Activated CD8-positive, alpha-beta memory T cell treated with anti-CD3 and anti-CD28 coated beads, Interleukin-2, amount 50 U/mL, for 24 hours (primary cell): ENCODE measurements around the gene TINAGL1.

Source experiments
- DNase-seq: peaks from one replicate; pipeline ENCODE4 v3.0.0-alpha.2; 2020; ENCODE audit errors: extremely low read depth

The TINAGL1 gene, protein sequence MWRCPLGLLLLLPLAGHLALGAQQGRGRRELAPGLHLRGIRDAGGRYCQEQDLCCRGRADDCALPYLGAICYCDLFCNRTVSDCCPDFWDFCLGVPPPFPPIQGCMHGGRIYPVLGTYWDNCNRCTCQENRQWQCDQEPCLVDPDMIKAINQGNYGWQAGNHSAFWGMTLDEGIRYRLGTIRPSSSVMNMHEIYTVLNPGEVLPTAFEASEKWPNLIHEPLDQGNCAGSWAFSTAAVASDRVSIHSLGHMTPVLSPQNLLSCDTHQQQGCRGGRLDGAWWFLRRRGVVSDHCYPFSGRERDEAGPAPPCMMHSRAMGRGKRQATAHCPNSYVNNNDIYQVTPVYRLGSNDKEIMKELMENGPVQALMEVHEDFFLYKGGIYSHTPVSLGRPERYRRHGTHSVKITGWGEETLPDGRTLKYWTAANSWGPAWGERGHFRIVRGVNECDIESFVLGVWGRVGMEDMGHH

DNA sequence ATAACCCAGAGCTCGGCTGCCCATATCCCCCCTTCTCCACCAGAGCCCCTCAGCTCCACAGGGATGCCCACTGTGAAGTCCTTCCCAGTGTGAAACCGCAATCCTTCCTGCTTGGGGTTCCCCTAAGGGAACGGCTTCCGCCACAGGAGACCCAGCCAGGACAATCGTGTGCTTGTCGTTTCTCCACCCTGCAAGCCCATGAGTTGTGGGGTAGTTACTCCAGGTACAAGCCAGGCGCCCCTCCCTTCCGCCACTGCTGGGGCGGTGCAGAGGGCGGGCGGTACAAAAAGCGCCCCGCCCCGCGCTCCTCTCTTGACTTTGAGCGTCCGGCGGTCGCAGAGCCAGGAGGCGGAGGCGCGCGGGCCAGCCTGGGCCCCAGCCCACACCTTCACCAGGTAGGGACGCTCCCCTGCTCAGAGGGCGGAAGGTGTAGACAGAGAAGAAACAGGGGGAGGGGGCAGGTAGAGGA lies at the start of gene TINAGL1:
Gene TINAGL1, plus strand, starts transcription at position 315 of the 469 bp plus-strand sequence. CDS start 634 bp downstream, outside the sequence.
- DNase-seq = no peak

DNA sequence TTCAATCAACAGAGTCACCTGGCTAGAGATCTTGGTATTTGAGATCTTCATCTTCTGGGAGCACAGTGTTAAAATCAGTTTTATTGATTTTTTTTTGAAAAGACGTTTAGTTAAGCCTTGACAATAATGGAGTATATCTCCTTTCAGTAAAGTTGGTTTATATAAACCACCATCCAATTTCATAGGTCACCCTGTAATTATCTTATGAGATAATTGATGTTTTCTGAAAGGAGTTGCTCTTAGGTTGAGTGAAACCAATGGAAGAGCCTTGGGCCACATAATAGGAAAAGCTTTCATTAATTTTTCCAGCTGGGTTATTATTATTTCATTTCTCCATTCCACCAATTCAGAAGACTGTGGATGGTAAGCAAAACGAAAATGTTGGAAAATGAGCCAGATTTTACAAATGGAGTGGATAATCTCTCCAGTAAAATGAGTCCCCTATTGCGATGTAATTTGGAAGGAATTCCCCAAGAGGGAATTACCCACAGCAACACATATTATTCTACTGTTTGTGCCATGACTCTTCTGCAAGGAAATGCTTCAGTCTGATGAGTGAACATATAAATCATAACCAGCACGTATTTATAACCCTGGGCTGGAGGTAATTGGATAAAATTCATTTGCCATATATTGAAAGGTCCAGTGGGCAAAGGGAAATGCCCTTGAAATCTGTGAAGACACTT lies 46.2 kb upstream of the TINAGL1 start:
- no peak for DNase-seq

DNA sequence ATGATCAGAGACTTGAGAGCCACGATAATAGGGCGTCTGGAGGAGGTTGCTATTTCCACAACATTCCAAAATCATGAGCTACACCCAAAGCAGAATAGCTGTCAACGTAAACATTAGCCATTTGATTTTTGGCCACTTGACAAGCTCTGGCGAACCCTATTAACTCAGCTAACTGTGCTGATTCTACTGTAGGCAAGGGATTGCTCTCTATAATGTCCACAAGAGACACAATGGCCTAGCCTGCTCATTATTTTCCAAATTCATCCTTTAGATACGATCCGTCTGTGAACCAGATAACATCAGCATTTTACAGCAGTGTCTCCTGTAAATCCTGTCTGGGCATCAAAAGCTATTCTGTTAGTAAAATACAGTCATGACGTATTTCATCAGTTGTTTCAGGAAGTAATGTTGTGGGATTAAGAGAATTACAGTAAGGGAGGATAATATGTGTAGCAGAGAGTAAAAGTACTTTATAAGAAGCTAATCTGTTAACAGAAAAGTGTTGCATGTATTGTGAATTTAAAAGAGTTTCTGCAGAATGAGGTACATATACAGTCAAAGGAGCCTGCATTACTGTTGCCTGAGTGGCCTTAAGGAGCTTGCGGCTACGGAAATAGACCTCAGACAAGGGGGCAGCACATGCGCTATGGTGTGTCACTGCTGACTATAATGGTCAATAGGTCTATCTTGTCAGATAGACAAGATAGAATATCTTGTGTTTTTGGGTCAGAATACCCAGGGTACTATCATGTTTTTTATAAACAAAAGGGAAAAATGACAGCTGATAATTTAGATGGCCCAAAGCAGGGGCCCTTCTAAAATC lies 44.9 kb upstream of the TINAGL1 start:
- no peak for DNase-seq

DNA sequence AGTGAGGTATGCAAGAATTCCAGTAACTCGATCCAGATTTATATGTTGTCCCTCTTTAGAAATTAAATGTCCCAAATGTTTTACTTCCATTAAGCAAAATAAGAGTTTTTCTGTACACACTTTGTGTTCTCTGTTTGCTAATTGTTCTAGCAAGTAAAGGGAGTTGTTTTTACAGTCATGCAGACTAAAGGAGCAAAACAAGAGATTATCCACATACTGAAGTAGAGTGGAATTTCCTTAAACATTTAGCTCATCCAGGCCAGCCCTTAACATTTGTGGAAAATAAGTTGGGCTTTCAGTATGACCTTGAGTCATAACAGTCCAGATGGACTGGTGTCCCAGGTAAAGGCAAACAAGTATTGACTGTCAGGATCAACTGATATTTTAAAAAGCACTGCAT lies 44.1 kb upstream of the TINAGL1 start:
- DNase-seq = no peak

DNA sequence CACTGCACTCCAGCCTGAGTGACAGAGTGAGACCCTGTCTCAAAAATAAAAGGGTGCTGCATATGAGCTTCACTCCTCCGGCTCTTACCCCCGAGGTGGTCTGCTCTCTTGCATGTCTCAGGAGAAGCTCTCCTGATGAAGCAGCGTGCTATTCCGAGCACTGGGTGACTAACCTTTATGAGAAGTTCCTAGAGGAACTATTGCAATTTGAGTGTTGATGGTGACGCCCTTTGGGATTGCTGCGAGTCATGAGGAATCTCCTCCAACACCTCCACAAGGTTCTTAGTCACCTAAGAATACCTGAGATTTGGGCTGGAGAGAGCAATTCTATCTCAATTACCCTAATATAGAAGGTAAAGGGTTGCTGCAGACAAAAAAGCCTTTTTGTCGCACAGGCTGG lies 40.8 kb upstream of the TINAGL1 start:
- no peak for DNase-seq

DNA sequence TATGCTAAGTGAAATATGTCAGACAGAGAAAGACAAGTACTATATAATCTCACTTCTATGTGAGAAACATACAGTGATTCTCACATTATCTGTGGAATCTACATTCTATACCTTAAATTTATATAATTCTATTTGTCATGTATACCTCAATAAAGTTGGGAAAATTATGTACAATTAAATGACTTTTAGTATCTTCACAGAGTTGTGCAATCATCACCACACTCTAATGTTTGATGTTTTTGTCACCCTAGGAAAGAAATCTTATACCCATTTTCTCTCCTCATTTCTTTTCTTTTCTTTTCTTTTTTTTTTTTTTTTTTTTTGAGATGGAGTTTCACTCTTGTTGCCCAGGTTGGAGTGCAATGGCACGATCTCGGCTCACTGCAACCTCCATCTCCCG lies 37.0 kb upstream of the TINAGL1 start:
- no peak for DNase-seq

DNA sequence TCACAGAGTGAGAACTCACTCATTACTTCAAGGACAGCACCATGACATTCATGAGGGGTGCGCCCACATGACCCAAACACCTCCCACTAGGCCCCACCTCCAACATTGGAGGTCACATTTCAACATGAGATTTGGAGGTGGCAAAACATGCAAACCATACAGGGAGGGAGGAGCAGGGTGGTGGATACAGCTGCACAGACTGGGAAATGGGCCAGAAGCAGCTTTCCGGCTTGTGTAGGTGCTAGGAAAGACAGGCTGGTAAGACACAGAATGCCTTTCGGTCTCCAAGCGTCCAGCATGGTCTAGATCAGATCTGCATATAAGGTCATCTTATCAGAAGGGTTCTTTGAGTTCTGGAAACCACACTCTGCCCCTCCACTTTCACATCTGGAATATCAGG lies 35.1 kb upstream of the TINAGL1 start:
- no peak for DNase-seq

DNA sequence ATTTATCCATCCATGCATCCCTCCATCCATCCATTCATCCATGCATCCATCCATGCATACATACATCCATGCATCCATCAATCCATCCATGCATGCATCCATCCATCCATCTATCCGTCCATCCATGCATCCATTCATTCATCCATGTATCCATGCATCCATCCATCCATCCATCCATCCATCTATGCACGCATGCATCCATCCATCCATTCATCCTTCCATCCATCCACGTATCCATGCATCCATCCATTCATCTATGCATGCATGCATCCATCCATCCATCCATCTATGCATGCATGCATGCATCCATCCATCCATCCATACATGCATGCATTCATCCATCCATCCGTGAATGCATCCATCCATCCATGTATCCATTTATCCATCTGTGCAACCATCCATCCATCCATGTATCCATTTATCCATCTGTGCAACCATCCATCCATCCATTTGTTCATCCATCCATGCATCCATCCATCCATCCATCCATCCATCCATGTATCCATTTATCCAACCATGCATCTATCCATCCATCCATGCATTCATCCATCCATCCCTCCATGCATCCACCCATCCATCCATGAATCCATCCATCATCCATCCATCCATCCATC lies 30.3 kb upstream of the TINAGL1 start:
- DNase-seq = no peak

DNA sequence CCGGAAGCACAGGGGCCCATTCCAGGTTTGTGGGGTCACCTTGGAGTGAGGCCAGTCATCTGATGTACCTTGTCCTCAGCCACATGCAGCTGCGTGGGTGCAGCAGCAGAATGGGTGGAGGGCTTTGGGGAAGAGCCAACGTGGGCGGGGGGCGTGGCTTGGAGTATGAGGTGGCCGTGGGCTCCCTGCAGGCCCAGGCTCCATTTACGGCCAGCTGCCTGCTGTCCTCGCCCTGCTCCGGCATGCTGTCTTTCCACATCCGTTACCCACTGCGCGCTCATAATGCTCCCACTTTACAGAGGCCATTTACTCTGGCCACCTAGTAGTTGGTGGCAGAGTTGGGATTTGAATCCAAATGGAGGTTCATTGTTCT lies 27.8 kb upstream of the TINAGL1 start:
- no peak for DNase-seq

DNA sequence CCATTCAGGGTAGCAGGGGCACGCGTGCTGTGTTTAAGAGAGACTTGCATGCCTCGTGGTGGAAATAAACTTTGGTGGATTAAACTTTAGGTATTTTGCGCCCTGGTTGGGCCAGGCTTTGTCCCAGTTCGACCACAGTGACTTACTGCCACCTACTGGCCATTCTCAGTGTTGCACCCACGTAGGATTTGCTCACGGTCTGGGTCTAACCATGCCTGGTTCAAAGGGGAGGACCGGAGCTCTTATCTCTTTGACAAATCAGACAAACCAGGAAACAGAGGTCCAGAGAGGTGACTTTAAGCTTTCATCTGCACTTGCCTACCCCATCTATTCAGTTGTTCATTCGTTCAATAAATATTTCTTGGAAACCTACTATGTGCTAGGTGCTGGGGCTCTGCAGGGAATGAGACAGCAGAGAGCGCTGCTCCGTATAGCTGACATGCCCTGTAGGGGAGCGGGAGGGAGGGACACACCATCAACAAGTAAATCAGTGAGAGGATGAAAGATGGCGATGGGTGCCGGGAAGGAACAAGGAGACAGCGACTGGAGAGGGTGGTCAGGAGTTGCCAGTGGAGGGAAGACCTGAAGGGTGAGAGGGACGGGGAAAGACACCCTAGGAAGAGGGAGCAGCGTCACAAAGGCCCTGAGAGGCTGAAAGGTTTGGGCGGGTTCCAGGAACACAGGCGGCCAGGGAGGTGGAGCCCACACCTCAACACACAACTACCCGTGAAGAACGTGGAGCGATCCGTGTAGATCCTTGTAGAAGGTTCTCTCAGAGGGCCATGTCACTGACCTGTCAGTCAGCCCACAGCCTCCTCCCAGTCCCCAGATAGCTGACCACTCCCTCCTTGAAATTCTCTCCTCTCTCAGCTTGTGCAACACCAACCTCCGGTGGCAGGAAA lies 27.2 kb upstream of the TINAGL1 start:
- peak; percentile 67 for DNase-seq

DNA sequence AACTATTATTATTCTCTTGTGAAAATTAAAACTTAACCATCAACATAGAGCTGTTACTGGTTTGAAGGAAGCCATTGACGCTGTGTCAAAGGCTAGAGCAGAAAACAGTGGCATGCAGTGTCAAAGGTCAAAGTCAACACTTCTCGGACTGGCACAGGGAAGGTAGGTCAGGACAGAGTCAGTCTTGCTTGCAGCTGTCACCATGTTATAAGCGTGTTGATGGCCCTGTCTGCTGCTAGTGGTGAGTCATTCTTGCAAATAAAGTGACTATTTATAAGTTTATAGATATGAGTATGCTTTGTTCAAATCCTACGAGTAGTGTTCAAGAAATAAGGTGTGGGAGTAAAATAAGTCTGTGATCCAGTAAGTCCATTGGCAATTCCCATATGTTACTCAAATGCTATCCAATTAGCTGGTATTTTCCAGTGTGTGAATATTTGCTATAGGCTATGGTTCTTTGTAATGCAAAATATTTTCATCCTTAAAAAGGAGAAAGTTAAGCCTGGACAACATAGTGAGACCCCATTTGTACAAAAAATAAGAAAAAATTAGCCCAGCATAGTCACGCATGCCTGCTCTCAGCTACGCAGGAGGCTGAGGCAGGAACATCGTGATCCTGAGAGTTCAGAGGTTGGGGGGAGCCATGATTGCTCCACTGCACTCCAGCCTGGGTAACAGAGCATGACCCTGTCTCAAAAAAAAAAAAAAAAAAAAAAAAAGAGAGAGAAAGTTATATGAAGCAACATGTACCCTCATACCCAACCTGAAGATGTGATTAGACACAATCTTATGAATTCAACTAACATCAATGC lies 26.3 kb upstream of the TINAGL1 start:
- DNase-seq = no peak

DNA sequence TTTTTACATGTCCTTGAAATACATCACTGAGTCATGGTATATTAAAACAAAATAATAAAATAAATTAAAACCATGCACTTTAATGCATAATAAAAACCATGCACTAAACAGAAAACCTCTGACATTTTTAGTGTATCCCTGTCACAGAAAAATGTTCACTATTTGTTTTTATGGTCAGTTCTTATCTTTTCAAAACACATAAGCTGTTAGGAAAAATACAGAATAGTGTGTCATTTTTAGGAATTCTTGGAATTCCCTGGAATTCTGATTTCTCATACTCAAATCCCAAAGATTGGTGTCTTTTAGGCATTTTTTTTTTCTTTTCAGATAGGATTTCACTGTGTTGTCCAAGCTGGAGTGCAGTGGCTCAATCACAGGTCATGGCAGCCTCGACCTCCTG lies 25.1 kb upstream of the TINAGL1 start:
- no peak for DNase-seq

DNA sequence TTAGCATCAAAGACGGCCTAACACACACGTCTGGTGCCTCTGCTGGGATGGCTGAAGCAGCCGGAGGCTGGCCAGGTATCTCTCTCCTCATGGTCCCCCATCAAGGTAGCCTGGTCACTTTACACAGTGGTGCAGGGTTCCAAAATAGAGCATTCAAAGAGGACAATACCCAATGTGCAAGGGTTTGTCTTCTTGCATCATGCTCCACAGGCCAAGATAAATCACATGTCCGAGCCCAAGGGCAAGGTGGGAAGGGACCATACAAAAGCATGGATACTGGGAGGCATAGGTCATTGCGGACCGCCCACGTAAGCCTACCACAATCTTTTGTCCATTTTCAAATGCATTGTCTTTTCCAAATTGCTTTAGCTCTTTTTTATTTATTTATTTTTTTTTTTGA lies 23.8 kb upstream of the TINAGL1 start:
- DNase-seq = no peak

DNA sequence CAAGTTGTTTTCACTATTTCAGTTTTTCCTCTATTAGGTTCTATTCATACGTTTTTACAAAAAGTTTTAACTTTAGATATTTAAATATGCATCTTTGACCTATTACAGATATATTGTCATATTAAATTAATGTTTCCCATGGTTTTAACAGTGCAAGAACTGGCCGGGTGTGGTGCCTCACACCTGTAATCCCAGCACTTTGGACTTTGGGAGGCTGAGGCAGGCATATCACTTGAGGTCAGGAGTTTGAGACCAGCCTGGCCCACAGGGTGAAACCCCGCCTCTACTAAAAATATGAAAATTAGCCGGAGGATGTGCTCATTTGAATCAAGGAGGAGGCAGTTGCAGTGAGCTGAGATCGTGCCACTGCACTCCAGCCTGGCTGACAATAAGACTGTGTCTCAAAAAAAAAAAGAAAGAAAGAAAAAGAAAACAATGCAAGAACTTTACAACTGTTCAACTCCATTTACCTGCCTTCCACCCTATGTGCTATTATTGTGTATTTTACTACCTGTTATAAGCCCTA lies 19.8 kb upstream of the TINAGL1 start:
- DNase-seq = no peak

DNA sequence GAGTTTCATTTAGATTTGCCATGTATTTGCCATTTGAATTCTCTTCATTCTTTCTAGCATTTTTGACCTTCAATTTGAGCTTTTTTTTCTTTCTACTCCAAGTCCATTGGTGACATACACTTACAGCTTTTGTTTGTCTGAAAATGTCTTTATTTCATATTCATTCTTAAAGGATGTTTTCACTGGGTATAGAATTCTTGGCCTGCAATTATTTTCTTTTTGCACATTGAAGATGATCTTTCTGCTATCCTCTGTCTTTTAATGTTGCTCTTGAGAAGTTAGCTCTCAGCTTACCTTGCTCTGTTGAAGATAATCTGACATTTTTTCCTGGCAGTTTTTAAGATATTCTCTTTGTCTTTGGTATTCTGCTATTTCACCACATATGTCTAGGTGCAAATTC lies 16.6 kb upstream of the TINAGL1 start:
- DNase-seq = no peak

DNA sequence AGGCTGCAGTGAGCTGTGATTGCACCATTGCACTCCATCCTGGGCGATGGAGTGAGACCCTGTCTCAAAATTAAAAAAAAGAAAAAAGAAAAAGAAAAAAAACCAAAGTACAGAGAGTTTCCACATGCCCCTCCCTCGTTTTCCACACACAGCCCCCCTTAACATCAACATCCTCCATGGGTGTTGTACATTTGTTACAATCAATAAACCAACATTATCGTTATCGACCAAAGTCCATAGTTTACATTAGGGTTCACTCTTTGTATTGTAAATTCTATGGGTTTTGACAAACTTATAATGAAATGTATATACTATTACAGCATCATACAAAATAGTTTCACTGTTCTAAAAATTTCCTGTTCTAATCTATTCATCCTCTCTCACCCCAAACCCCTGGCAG lies 15.9 kb upstream of the TINAGL1 start:
- DNase-seq = no peak

DNA sequence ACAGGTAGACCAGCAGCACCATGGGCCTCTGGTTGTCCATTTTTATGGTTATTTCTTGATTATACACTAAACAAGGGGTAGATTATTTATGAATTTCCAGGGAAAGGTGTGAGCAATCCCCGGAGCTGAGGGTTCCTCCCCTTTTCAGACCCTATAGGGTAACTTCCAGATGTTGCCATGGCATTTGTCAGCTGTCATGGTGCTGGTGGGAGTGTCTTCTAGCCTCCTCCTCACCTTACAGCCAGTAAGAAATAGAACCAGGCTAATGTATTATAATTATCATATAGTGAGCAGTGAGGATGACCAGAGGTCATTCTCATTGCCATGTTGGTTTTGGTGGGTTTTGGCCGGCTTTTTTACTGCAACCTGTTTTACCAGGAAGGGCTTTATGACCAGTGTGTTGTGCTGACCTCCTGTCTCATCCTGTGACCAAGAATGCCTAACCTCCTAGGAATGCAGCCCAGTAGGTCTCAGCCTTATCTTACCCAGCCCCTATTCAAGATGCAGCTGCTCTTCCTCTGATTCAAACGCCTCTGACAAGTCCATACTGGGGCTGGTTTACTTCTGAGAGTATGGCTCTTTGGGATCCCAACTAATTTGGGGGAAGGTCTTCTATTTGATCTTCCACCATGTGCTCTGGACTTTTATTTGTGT lies 13.5 kb upstream of the TINAGL1 start:
- no peak for DNase-seq

DNA sequence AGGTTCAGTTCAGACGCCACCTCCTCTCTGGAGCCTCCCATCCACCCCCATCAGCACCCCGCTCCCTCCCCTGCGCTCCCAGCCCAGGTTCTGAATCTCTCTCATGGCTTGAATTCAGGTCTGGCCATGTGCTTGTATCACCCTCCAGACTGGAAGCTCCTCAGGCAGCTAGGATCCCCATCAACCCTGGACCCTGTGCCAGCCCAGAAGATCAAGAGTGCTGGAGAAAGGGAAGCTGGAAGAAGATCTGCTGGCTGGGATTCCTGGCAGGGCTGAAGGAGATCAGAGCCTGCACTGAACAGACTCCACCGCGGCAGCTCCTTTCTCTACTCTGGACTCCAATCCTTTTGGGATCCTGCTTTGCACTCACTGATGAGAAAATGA lies 11.7 kb upstream of the TINAGL1 start:
- no peak for DNase-seq

DNA sequence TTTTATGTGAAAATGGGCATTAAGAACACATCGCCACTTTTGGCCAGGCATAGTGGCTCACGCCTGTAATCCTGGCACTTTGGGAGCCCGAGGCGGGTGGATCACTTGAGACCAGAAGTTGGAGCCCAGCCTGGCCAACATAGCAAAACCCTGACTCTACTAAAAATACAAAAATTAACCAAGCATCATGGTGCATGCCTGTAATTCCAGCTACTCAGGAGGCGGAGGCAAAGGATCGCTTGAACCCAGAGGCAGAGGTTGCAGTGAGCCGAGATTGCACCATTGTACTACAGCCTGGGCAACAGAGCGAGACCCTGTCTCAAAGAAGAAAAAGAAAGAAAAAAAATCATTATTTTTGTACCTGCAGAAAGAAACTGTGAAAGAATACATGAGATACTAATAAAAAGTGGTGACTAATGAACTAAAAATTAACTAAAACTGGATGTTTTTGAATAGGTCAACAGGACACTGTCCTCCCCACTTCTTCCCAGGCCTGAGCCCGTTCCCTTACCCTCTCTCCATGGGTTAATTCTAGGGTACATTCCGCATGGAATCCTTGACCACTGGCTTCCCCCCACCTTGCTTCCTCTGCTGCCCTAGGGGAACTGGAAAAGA lies 8.3 kb upstream of the TINAGL1 start:
- DNase-seq = no peak
